ENCODE data around the gene ZNF558.
"Not testable (repeated sequence)": the region's sequence is repeated elsewhere in the genome, so short reads cannot be mapped to it uniquely, and the experiment has no call there.

Gene ZNF558

DNA sequence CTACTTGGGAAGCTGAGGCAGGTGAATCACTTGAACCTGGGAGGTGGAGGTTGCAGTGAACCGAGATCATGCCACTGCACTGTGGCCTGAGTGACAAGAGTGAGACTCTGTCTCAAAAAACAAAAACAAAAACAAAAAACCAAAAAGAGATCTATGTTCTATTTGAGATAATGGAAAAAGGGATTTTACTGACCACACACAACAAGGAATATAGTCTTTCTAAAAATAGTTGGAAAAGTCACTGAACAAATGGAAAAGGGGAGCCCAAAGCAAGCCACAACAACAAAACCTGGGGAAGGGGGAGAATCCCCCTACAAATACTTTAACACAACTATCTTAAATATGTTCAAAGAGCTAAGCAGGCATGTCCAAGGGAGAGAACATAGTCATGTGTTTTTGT, 37.3 kb downstream of the ZNF558 start:
- no peak for DNase-seq

DNA sequence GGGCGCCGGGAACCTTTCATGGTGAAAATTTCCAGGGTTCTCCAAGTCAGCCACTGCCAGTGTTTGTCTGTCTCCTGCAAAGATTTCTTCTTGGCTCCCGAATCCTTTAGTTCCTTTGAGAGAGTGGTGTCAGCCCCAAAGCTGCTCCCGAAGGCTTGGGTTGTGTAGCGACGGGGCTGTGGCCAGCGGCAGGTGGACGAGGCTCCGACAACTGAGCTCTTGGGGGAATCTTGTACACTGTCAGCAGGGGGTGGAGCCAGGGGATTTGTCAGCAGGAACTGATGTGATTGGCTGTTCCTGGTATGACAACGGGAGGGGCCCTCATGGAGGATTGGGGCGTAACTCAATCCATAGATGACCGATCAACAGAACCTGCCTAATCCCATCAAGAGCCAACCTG, 58.5 kb downstream of the ZNF558 start:
- not testable (repeated sequence) for DNase-seq

DNA sequence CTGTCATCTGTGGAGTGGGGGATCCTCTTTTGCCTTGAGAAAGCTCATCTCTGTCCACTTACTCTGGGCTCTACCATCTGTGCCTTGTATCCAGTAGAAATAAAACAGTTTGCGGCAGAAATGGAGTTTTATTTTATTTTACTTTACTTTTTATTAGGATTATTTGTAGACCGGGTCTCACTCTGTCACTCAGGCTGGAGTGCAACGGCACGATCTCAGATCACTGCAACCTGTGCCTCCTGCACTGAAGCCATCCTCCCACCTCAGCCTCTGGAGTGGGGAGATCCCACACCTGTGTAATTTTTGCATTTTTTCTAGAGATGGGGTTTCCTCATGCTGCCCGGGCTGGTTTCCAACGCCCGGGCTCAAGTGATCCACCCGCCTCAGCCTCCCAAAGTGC, 62.8 kb downstream of the ZNF558 start:
- DNase-seq, result not testable (repeated sequence)

DNA sequence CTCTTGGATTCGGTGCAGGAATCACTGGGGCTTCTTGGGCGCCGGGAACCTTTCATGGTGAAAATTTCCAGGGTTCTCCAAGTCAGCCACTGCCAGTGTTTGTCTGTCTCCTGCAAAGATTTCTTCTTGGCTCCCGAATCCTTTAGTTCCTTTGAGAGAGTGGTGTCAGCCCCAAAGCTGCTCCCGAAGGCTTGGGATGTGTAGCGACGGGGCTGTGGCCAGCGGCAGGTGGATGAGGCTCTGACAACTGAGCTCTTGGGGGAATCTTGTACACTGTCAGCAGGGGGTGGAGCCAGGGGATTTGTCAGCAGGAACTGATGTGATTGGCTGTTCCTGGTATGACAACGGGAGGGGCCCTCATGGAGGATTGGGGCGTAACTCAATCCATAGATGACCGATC, 64.8 kb downstream of the ZNF558 start:
- not testable (repeated sequence) for DNase-seq
